ENCODE measurements around the gene HMCN2. TPM values are rescaled to one million over a fixed set of nuclear protein-coding genes. Genes with fewer than 3 reads are reported as not detected.

The HMCN2 gene
- total and polyA plus RNA-seq, 2 of the 4 experiments (the other 2 are of a cell fraction) = 0.02 TPM; not detected in 1

DNA sequence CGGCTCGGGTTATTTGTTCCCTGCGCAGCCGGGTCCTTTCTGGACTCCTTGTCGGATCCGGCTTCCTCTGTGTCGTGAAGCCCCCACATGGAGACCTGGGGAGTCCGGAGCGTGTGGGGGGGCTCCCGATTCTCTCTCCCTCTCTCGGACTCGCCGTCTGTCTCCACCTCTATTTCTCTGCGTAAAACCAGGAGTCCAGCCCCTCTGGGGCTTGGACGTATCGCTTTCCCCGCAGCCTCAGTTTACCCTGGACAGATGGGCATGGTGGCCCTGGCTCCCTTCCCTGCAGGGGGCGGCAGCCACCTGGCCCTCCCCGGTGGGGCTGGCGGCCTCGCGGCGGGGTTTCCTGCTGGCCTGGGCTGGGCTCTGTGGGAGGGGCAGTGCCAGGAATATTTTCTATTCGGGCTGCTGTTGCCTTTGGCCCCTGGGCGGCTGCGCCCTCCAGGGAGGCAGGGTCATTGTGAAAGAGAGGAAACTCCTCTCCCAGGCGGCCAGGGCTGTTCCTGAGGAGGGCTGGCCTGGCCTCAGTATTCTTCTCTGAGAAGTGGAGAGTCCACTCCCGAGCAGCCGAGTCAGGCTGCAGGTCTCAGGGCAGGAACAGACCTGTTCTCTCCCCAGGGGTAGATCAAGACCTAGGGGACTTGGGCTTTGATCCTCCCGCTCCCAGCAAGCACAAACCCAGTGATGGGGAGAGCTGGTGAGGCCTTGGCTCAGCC lies 179.9 kb downstream of the HMCN2 start:
- H3K9me1 ChIP-seq (ENCODE audit: insufficient read depth, low read length) = peaks cover 15% of the 10 kb centered on the region
- peak overlapping the region; percentile 41; the same call in 1 of the 2 replicates for H3K9ac ChIP-seq (ENCODE audit: low read depth, low read length)
- in situ Hi-C loops (cut with MboI; ENCODE audit: low sequenced_read_pairs) = no loop called here
- no peaks in the 10 kb centered on the region for H4K20me1 ChIP-seq (ENCODE audit: insufficient read depth, low read length)
- CTCF ChIA-PET = no interaction called here
- POLR2A ChIA-PET (ENCODE audit: unreplicated experiment) = no interaction called here
- BruUV-seq (replicated peaks) = no TSS peak
- H3K23ac ChIP-seq (ENCODE audit: low read depth, low read length) = no peak overlapping the region
- H3K27me3 ChIP-seq (ENCODE audit: control insufficient read depth, insufficient read depth, low read length) = peaks cover 6% of the 10 kb centered on the region; the same call in 1 of the 2 replicates
- no peak overlapping the region for H2BK20ac ChIP-seq (ENCODE audit: low read depth, low read length)
- no peak overlapping the region; the same call in 1 of the 2 replicates for H2BK120ac ChIP-seq (ENCODE audit: low read depth, low read length)
- dilution Hi-C loops (cut with HindIII; ENCODE audit: low sequenced_read_pairs, unreplicated experiment) = no loop called here
- peak overlapping the region; percentile 50 for H3K4ac ChIP-seq (ENCODE audit: low read depth, low read length)
- no peaks in the 10 kb centered on the region for H3K79me1 ChIP-seq (ENCODE audit: low read depth in 1 of 2, low read length in 2 of 2)
- peaks cover 3% of the 10 kb centered on the region for H3K9me3 ChIP-seq (ENCODE audit: control insufficient read depth, insufficient read depth, low read length)
- no peaks in the 10 kb centered on the region for H3K36me3 ChIP-seq (ENCODE audit: control insufficient read depth, insufficient read depth, low read length)
- H4K91ac ChIP-seq (ENCODE audit: insufficient read depth, low read depth, low read length) = peak overlapping the region; percentile 1; the same call in 1 of the 2 replicates
- H2AFZ ChIP-seq (replicated peaks; ENCODE audit: low read length, poor library complexity) = peak overlapping the region; percentile 84
- H2AK5ac ChIP-seq (ENCODE audit: low read depth, low read length) = no peak overlapping the region
- H2BK15ac ChIP-seq (ENCODE audit: low read depth, low read length) = no peak overlapping the region
- peak overlapping the region; percentile 55; the same call in 1 of the 2 replicates for H3K18ac ChIP-seq (ENCODE audit: low read depth, low read length)
- peak overlapping the region; percentile 2 for H2AK9ac ChIP-seq (replicated peaks; ENCODE audit: low read depth, low read length, poor library complexity)
- peaks cover 32% of the 10 kb centered on the region for H3K4me1 ChIP-seq (ENCODE audit: control insufficient read depth, insufficient read depth, low read length)
- ATAC-seq (ENCODE audit: low read depth) (peak; percentile 5), DNase-seq (no peak)
- WGBS, 2 experiments (ENCODE audit: extremely low coverage in 2 of 2, insufficient read length in 1 of 2) = 13% methylated on average over 3 of the region's 30 CpGs; no CpG with 5 or more reads in 1 of the 2 experiments
- peak overlapping the region; percentile 58 for H3K4me2 ChIP-seq (ENCODE audit: low read depth, low read length)
- TF ChIP-seq RAD21 (IDR thresholded peaks at IDR 0.05; ENCODE audit: low read length) (no peak), NFE2L2 (IDR thresholded peaks at IDR 0.05; ENCODE audit: low read depth, low read length) (no peak), CEBPB (IDR thresholded peaks at IDR 0.05; ENCODE audit: low read depth, low read length) (0 out of 2 replicates have a peak, but pooled peaks have one; percentile 8)
- TF ChIP-seq, protein P1, sequence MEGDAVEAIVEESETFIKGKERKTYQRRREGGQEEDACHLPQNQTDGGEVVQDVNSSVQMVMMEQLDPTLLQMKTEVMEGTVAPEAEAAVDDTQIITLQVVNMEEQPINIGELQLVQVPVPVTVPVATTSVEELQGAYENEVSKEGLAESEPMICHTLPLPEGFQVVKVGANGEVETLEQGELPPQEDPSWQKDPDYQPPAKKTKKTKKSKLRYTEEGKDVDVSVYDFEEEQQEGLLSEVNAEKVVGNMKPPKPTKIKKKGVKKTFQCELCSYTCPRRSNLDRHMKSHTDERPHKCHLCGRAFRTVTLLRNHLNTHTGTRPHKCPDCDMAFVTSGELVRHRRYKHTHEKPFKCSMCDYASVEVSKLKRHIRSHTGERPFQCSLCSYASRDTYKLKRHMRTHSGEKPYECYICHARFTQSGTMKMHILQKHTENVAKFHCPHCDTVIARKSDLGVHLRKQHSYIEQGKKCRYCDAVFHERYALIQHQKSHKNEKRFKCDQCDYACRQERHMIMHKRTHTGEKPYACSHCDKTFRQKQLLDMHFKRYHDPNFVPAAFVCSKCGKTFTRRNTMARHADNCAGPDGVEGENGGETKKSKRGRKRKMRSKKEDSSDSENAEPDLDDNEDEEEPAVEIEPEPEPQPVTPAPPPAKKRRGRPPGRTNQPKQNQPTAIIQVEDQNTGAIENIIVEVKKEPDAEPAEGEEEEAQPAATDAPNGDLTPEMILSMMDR (conservative IDR thresholded peaks at IDR 0.05; ENCODE audit: low read depth, low read length) = no peak
- intact Hi-C loops (cut with micrococcal nuclease) = no loop called here
- no peak overlapping the region for H3K14ac ChIP-seq (replicated peaks; ENCODE audit: low read depth, low read length)
- H2BK5ac ChIP-seq (ENCODE audit: low read depth, low read length, poor library complexity, severe bottlenecking) = no peak overlapping the region
- H4K8ac ChIP-seq (ENCODE audit: low read depth in 2 of 2, low read length in 2 of 2) = peak overlapping the region in 1 of 2 experiments; percentile 32; a peak in 1 of 4 replicates
- H3K27ac ChIP-seq (ENCODE audit: insufficient read depth, low read length) = peak overlapping the region; percentile 81; the same call in 1 of the 2 replicates
- peak overlapping the region; percentile 43 for H3K4me3 ChIP-seq (ENCODE audit: insufficient read depth, low read depth, low read length)
- H4K5ac ChIP-seq (ENCODE audit: low read depth, low read length) = peak overlapping the region; percentile 83
- no peak overlapping the region for H3K56ac ChIP-seq (ENCODE audit: extremely low read depth, insufficient read depth, low read length)
